OCI-LY7 (cell line): ENCODE measurements around the gene DYNC2H1. TPM values are rescaled to one million over a fixed set of nuclear protein-coding genes. Genes with fewer than 3 reads are reported as not detected.

Experiments used
- BruUV-seq: library from RNA; stranded (reverse); fragments of 400-500 nt; replicated peaks from 2 replicates; lab custom pipeline; 2021; lab: Mats Ljungman, UMichigan
- CTCF ChIA-PET: fragments of 300-600 bp; sonication (Branson Sonifier 250); formaldehyde crosslinking; loops from one replicate; lab custom pipeline; 2022; ENCODE audit warnings: antibody characterized with exemption; ENCODE audit not compliant: unreplicated experiment; lab: Charles Lee
- POLR2A ChIA-PET: fragments of 300-600 bp; sonication (Branson Sonifier 250); formaldehyde crosslinking; loops from one replicate; lab custom pipeline; 2022; ENCODE audit warnings: antibody characterized with exemption; lab: Charles Lee
- DNase-seq: peaks from one replicate; pipeline ENCODE4 v3.0.0-alpha.2; 2015; ENCODE audit warnings: low spot score
- H2AFZ ChIP-seq: fragments of 200-600 bp; sonication (generic), shearing (Covaris generic); 2 replicates; pipeline ENCODE4 v1.6.1; 2014; ENCODE audit warnings: mild to moderate bottlenecking, antibody characterized with exemption, low read length, moderate library complexity
- H3K27ac ChIP-seq: fragments of 200-600 bp; sonication (generic); 2 replicates; pipeline ENCODE4 v1.5.1; 2014; ENCODE audit warnings: mixed run types, low read depth, mild to moderate bottlenecking, moderate library complexity, low read length, inconsistent platforms; ENCODE audit not compliant: poor library complexity, severe bottlenecking
- H3K36me3 ChIP-seq: fragments of 200-600 bp; sonication (generic); 2 replicates; pipeline ENCODE4 v1.6.1; 2014; ENCODE audit warnings: mild to moderate bottlenecking, antibody characterized with exemption, low read length, moderate library complexity, mixed read lengths; ENCODE audit not compliant: insufficient read depth
- H3K4me1 ChIP-seq: fragments of 200-600 bp; sonication (generic); 2 replicates; pipeline ENCODE4 v1.5.1; 2014; ENCODE audit warnings: mild to moderate bottlenecking, low read length; ENCODE audit not compliant: insufficient read depth, poor library complexity, severe bottlenecking
- H3K4me2 ChIP-seq: fragments of 200-600 bp; sonication (generic); 2 replicates; pipeline ENCODE4 v1.6.1; 2014; ENCODE audit warnings: mild to moderate bottlenecking, low read length
- H3K4me3 ChIP-seq: fragments of 200-600 bp; sonication (generic); 2 replicates; pipeline ENCODE4 v1.5.1; 2014; ENCODE audit warnings: mild to moderate bottlenecking, low read depth, low read length; ENCODE audit not compliant: poor library complexity, severe bottlenecking
- H3K79me2 ChIP-seq: fragments of 200-600 bp; sonication (generic); 2 replicates; pipeline ENCODE4 v1.6.1; 2016; ENCODE audit warnings: low read depth, mild to moderate bottlenecking, low read length, moderate library complexity, mixed read lengths; ENCODE audit not compliant: insufficient read depth
- H3K9me2 ChIP-seq: fragments of 200-600 bp; sonication (generic); 2 replicates; pipeline ENCODE4 v1.6.1; 2016; ENCODE audit warnings: mild to moderate bottlenecking, low read length, mixed read lengths; ENCODE audit not compliant: insufficient read depth
- H3K9me3 ChIP-seq: fragments of 200-600 bp; sonication (generic); 2 replicates; pipeline ENCODE4 v1.6.1; 2014; ENCODE audit warnings: mild to moderate bottlenecking, mixed run types, low read length, mixed read lengths
- H4K20me1 ChIP-seq: fragments of 200-600 bp; sonication (generic); 2 replicates; pipeline ENCODE4 v1.6.1; 2014; ENCODE audit warnings: mild to moderate bottlenecking, antibody characterized with exemption, low read length, moderate library complexity, mixed read lengths; ENCODE audit not compliant: insufficient read depth
- CTCF ChIP-seq: fragments of 200-600 bp; sonication (generic); conservative IDR thresholded peaks from 2 replicates; pipeline ENCODE4 v1.5.1; 2014; ENCODE audit warnings: mild to moderate bottlenecking, antibody characterized with exemption, low read length, moderate library complexity, mixed read lengths
- EZH2phosphoT487 ChIP-seq: fragments of 200-600 bp; sonication (generic); IDR thresholded peaks from 2 replicates; pipeline ENCODE4 v1.6.1; 2018; ENCODE audit warnings: low read depth, borderline replicate concordance, mild to moderate bottlenecking, mixed run types, antibody characterized with exemption, low read length, moderate library complexity, mixed read lengths
- intact Hi-C: fragments of 100-400 bp; cut with micrococcal nuclease; formaldehyde crosslinking; loops from one replicate; pipeline ENCODE4 v1.10.0; 2022; ENCODE audit not compliant: unreplicated experiment
- total RNA-seq, 2 experiments: library from RNA; depleted of rRNA in 1 of 2; stranded (reverse); fragments of >200 nt in 1 of 2; shearing (Covaris generic) in 1 of 2; gene quantifications; 2 replicates each; pipeline ENCODE4 v1.2.3, GENCODE V29; 2014 to 2022

The DYNC2H1 gene
- total RNA-seq, 2 experiments from 2014 or later = 0.44 to 1.1 TPM

- ChIA-PET CTCF (no interaction called here), POLR2A (interaction anchor here (1.1 kb wide), 1 partner anchor 22 kb away, joined by 3 read pairs; no protein-coding TSS in a partner anchor)
- H3K4me2 ChIP-seq = no peak overlapping the region
- H2AFZ ChIP-seq = no peak overlapping the region
- H3K4me3 ChIP-seq = no peak overlapping the region
- no peak for DNase-seq
- BruUV-seq = no TSS peak
- intact Hi-C loops = no loop called here
- no peaks in the 10 kb centered on the region for H3K9me3 ChIP-seq
- no peaks in the 10 kb centered on the region for H3K36me3 ChIP-seq
- H3K27ac ChIP-seq = no peak overlapping the region
- TF ChIP-seq EZH2phosphoT487 (no peak), CTCF (no peak)
- H4K20me1 ChIP-seq = no peaks in the 10 kb centered on the region
- no peaks in the 10 kb centered on the region for H3K9me2 ChIP-seq
- H3K4me1 ChIP-seq = no peaks in the 10 kb centered on the region
- no peaks in the 10 kb centered on the region for H3K79me2 ChIP-seq
Measured at GRCh38 chr11:103170865-103171264, 61.6 kb downstream of the DYNC2H1 start.

- CTCF ChIA-PET = no interaction called here
- BruUV-seq = no TSS peak
Measured at GRCh38 chr11:103175461-103176129, 66.4 kb downstream of the DYNC2H1 start.

More at GRCh38 chr11:103175461-103176129, 66.4 kb downstream of the DYNC2H1 start:
- TF ChIP-seq CTCF (no peak), EZH2phosphoT487 (no peak)
- H3K9me2 ChIP-seq = no peaks in the 10 kb centered on the region
- no peak for DNase-seq
- POLR2A ChIA-PET = interaction anchor here (0.6 to 1.2 kb wide), 2 partner anchors 35 to 40 kb away, joined by 3 read pairs; no protein-coding TSS in a partner anchor
- no peaks in the 10 kb centered on the region for H3K9me3 ChIP-seq
- H3K4me2 ChIP-seq = no peak overlapping the region
- H3K36me3 ChIP-seq = no peaks in the 10 kb centered on the region
- H4K20me1 ChIP-seq = no peaks in the 10 kb centered on the region
- intact Hi-C loops = no loop called here
- H3K4me1 ChIP-seq = no peaks in the 10 kb centered on the region
- no peak overlapping the region for H3K4me3 ChIP-seq
- no peak overlapping the region for H3K27ac ChIP-seq
- no peaks in the 10 kb centered on the region for H3K79me2 ChIP-seq
- H2AFZ ChIP-seq = no peak overlapping the region
